Thymus (tissue), 14 donors: Measurements from ENCODE around the gene CALR. TPM values are rescaled to one million over a fixed set of nuclear protein-coding genes. Genes with fewer than 3 reads are reported as not detected.
"Not testable (repeated sequence)": the region's sequence is repeated elsewhere in the genome, so short reads cannot be mapped to it uniquely, and the experiment has no call there.

Experiments
- DNase-seq, 9 donors: peaks; one replicate each; pipeline ENCODE4 v3.0.0-alpha.2; 2013; ENCODE audit warnings: low spot score in 9 of 9, low read depth in 6 of 9, missing footprints in 1 of 9
- H3K27ac ChIP-seq, 2 donors: one replicate each; pipeline ENCODE4 v1.5.1; 2013; ENCODE audit warnings: control low read depth in 1 of 2, low read depth in 1 of 2, low read length in 1 of 2, mild to moderate bottlenecking in 1 of 2, moderate library complexity in 1 of 2
- H3K27me3 ChIP-seq, 2 donors: one replicate each; pipeline ENCODE4 v1.5.1; 2013; ENCODE audit warnings: low read length in 1 of 2; ENCODE audit not compliant: control insufficient read depth in 2 of 2, insufficient read depth in 1 of 2
- H3K36me3 ChIP-seq, 2 donors: one replicate each; pipeline ENCODE4 v1.5.1; 2013; ENCODE audit warnings: low read length in 1 of 2, mild to moderate bottlenecking in 1 of 2, moderate library complexity in 1 of 2; ENCODE audit not compliant: control insufficient read depth in 2 of 2, insufficient read depth in 2 of 2
- H3K4me1 ChIP-seq, 2 donors: one replicate each; pipeline ENCODE4 v1.5.1; 2013; ENCODE audit warnings: low read length in 2 of 2; ENCODE audit not compliant: control insufficient read depth in 2 of 2, insufficient read depth in 2 of 2
- H3K4me3 ChIP-seq, 2 donors: one replicate each; pipeline ENCODE4 v1.5.1; 2013; ENCODE audit warnings: low read length in 2 of 2, control low read depth in 1 of 2, mild to moderate bottlenecking in 1 of 2
- H3K9me3 ChIP-seq, 2 donors: one replicate each; pipeline ENCODE4 v1.5.1; 2013; ENCODE audit warnings: low read length in 1 of 2, mild to moderate bottlenecking in 1 of 2; ENCODE audit not compliant: control insufficient read depth in 2 of 2, insufficient read depth in 1 of 2
- WGBS: extraction: QIAGEN DNeasy Blood & Tissue Kit; methylation state at CpG from one replicate; pipeline ENCODE4 v1.1.7; 2013; 5-methylcytosine and 5-hydroxymethylcytosine counted together
- long read RNA-seq, 10 donors: transcript quantifications; one replicate each; lab custom pipeline, GENCODE V29; 2026
- polyA plus RNA-seq: library from polyadenylated mRNA; stranded (reverse); fragments of 200-250 nt; gene quantifications from one replicate; pipeline ENCODE4 v1.2.3, GENCODE V29; 2013
- total RNA-seq: library from RNA; stranded (reverse); fragments of 120-200 nt; gene quantifications from one replicate; pipeline ENCODE4 v1.2.4, GENCODE V29; 2013
- donor health status: healthy.

The CALR gene
- total RNA-seq (639 TPM), polyA plus RNA-seq (189 TPM)
- long read RNA-seq, donor 1, transcript CALR-201 (9 exons, 1,903 nt) = major isoform, 12 of 14 reads
- long read RNA-seq, donor 1, partial matches to known transcripts = 0 of 14 reads
- long read RNA-seq, donor 1, other reads (novel, unspliced or antisense) = 0 of 14 reads
- long read RNA-seq, donor 2, transcript CALR-203 (2 exons, 667 nt) = minor isoform, 10 of 2,003 reads
- long read RNA-seq, donor 2, transcript CALR-201 (9 exons, 1,903 nt) = major isoform, 210 of 2,003 reads
- long read RNA-seq, donor 2, partial matches to known transcripts = 1,780 of 2,003 reads
- long read RNA-seq, donor 2, other reads (novel, unspliced or antisense) = 0 of 2,003 reads
- long read RNA-seq, donor 3, transcript CALR-203 (2 exons, 667 nt) = minor isoform, 7 of 1,493 reads
- long read RNA-seq, donor 3, transcript CALR-201 (9 exons, 1,903 nt) = major isoform, 236 of 1,493 reads
- long read RNA-seq, donor 3, transcript CALR-207 (4 exons, 781 nt) = minor isoform, 7 of 1,493 reads
- long read RNA-seq, donor 3, partial matches to known transcripts = 1,223 of 1,493 reads
- long read RNA-seq, donor 3, other reads (novel, unspliced or antisense) = 19 of 1,493 reads
- long read RNA-seq, donor 4, transcript CALR-203 (2 exons, 667 nt) = minor isoform, 5 of 196 reads
- long read RNA-seq, donor 4, transcript CALR-201 (9 exons, 1,903 nt) = major isoform, 75 of 196 reads
- long read RNA-seq, donor 4, partial matches to known transcripts = 115 of 196 reads
- long read RNA-seq, donor 4, other reads (novel, unspliced or antisense) = 0 of 196 reads
- long read RNA-seq, donor 5, transcript CALR-201 (9 exons, 1,903 nt) = major isoform, 211 of 1,699 reads
- long read RNA-seq, donor 5, transcript CALR-203 (2 exons, 667 nt) = minor isoform, 8 of 1,699 reads
- long read RNA-seq, donor 5, partial matches to known transcripts = 1,453 of 1,699 reads
- long read RNA-seq, donor 5, other reads (novel, unspliced or antisense) = 23 of 1,699 reads
- long read RNA-seq, donor 6, transcript CALR-203 (2 exons, 667 nt) = minor isoform, 5 of 207 reads
- long read RNA-seq, donor 6, transcript CALR-201 (9 exons, 1,903 nt) = major isoform, 120 of 207 reads
- long read RNA-seq, donor 6, partial matches to known transcripts = 73 of 207 reads
- long read RNA-seq, donor 6, other reads (novel, unspliced or antisense) = 6 of 207 reads
- long read RNA-seq, donor 7, transcript CALR-201 (9 exons, 1,903 nt) = major isoform, 56 of 198 reads
- long read RNA-seq, donor 7, partial matches to known transcripts = 135 of 198 reads
- long read RNA-seq, donor 7, other reads (novel, unspliced or antisense) = 0 of 198 reads
- long read RNA-seq, donor 8, transcript CALR-201 (9 exons, 1,903 nt) = major isoform, 93 of 224 reads
- long read RNA-seq, donor 8, partial matches to known transcripts = 123 of 224 reads
- long read RNA-seq, donor 8, other reads (novel, unspliced or antisense) = 6 of 224 reads
- long read RNA-seq, donor 9, transcript CALR-203 (2 exons, 667 nt) = minor isoform, 6 of 149 reads
- long read RNA-seq, donor 9, transcript CALR-201 (9 exons, 1,903 nt) = major isoform, 62 of 149 reads
- long read RNA-seq, donor 9, partial matches to known transcripts = 80 of 149 reads
- long read RNA-seq, donor 9, other reads (novel, unspliced or antisense) = 0 of 149 reads
- long read RNA-seq, donor 10, transcript CALR-201 (9 exons, 1,903 nt) = major isoform, 85 of 298 reads
- long read RNA-seq, donor 10, partial matches to known transcripts = 209 of 298 reads
- long read RNA-seq, donor 10, other reads (novel, unspliced or antisense) = 0 of 298 reads

- H3K4me1 ChIP-seq = peaks cover 35 to 73% of the 10 kb centered on the region in 2 donors
- peak within 1 kb of the TSS; percentile 93 to 99 for H3K4me3 ChIP-seq
- no peaks in the 10 kb centered on the region for H3K27me3 ChIP-seq
- under 1% methylated on average over 63 of the region's 63 CpGs for WGBS
- peak; percentile 96 to 100 (median 99) for DNase-seq
- no peaks in the 10 kb centered on the region for H3K9me3 ChIP-seq
- H3K27ac ChIP-seq = peak within 1 kb of the TSS; percentile 86 to 90
- H3K36me3 ChIP-seq = peaks cover 29 to 44% of the 10 kb centered on the region in 2 donors
These were observed at the start of gene CALR for GRCh38 chr19:12937927-12938778. TSS of gene CALR (plus strand) at chr19:12938609. CDS start at chr19:12938680, 71 bp downstream.

- peaks cover 17 to 21% of the 10 kb centered on the region in 2 donors for H3K36me3 ChIP-seq
- peak overlapping the region; percentile 86 for H3K27ac ChIP-seq
- H3K9me3 ChIP-seq, DNase-seq: not testable (repeated sequence)
- peak overlapping the region; percentile 63 to 92 for H3K4me3 ChIP-seq
- H3K4me1 ChIP-seq = peaks cover 7 to 17% of the 10 kb centered on the region in 2 donors
- WGBS = 38% methylated on average over 10 of the region's 10 CpGs
- H3K27me3 ChIP-seq = peaks cover 11 to 25% of the 10 kb centered on the region in 2 donors
These were observed 48.1 kb upstream of the CALR start for GRCh38 chr19:12890299-12890786.

GRCh38 chr19:12890787-12891552 lies 47.4 kb upstream of the CALR start, which contains the start of gene GCDH:
TSS of gene GCDH (plus strand) at chr19:12891160. CDS start at chr19:12891305, 145 bp downstream.
- under 1% methylated on average over 49 of the region's 49 CpGs for WGBS

GRCh38 chr19:12891553-12892021 lies 46.8 kb upstream of the CALR start:
- peaks cover 7 to 16% of the 10 kb centered on the region in 2 donors for H3K4me1 ChIP-seq
- H3K9me3 ChIP-seq = no peaks in the 10 kb centered on the region
- H3K4me3 ChIP-seq = peak overlapping the region; percentile 63 to 92
- no peak for DNase-seq
- H3K36me3 ChIP-seq = peaks cover 26 to 29% of the 10 kb centered on the region in 2 donors
- peaks cover 0 to 12% of the 10 kb centered on the region in 2 donors for H3K27me3 ChIP-seq
- WGBS = 13% methylated on average over 26 of the region's 26 CpGs
- H3K27ac ChIP-seq = no peak overlapping the region

More at GRCh38 chr19:12890787-12891552, 47.4 kb upstream of the CALR start, which contains the start of gene GCDH:
- DNase-seq = peak; percentile 90 to 99 (median 95)
- Histone ChIP-seq H3K4me3 (peak within 1 kb of the TSS; percentile 63 to 92), H3K36me3 (peaks cover 19 to 22% of the 10 kb centered on the region in 2 donors), H3K27ac (peak within 1 kb of the TSS; percentile 86), H3K4me1 (peaks cover 7 to 16% of the 10 kb centered on the region in 2 donors), H3K27me3 (peaks cover 5 to 19% of the 10 kb centered on the region in 2 donors), H3K9me3 (no peaks in the 10 kb centered on the region)

GRCh38 chr19:12893582-12893981 lies 44.8 kb upstream of the CALR start:
- no peak for DNase-seq
- no peak overlapping the region for H3K4me3 ChIP-seq
- H3K36me3 ChIP-seq = peaks cover 45 to 46% of the 10 kb centered on the region in 2 donors
- H3K9me3 ChIP-seq = no peaks in the 10 kb centered on the region
- H3K27me3 ChIP-seq = no peaks in the 10 kb centered on the region
- H3K27ac ChIP-seq = no peak overlapping the region
- H3K4me1 ChIP-seq = peaks cover 7 to 16% of the 10 kb centered on the region in 2 donors
- 97% methylated on average over 5 of the region's 5 CpGs for WGBS

- Histone ChIP-seq H3K9me3 (no peaks in the 10 kb centered on the region), H3K27me3 (no peaks in the 10 kb centered on the region), H3K4me1 (peaks cover 5 to 8% of the 10 kb centered on the region in 2 donors), H3K36me3 (peaks cover 54 to 62% of the 10 kb centered on the region in 2 donors), H3K4me3 (no peak overlapping the region), H3K27ac (no peak overlapping the region)
- WGBS = 98% methylated on average over 17 of the region's 17 CpGs
- DNase-seq = no peak
These were observed 41.9 kb upstream of the CALR start for GRCh38 chr19:12896460-12896859.
